ENCODE results near the gene POLR1C. TPM values are rescaled to one million over a fixed set of nuclear protein-coding genes. Genes with fewer than 3 reads are reported as not detected.
"Not testable (repeated sequence)": the region's sequence is repeated elsewhere in the genome, so short reads cannot be mapped to it uniquely, and the experiment has no call there.

Gene POLR1C
- total RNA-seq, 1 experiment from 2014 or later = 84.6 TPM

DNA sequence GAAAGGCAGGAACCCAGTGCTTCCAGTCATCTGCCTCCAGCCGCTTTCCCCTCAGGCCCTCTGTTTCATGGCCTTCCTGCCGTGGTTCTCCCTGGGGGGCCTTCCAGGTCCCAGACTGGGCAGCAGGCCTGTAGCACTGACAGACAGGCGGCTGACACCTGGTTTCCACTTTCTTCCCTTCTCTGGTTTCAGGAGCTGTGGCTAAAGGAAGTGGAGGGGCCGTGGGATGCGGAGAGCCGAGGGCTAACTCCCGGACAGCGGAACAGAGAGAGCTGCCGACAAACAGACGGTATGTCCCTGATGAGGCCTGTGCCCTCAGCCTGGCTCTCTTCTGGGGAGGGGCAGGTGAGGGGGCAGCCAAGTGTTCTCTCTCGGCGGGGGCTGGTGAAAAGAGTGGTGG is 19.2 kb upstream of the POLR1C start:
- H3K9me2 ChIP-seq (ENCODE audit: insufficient read depth) = no peaks in the 10 kb centered on the region
- RAD21 ChIA-PET (ENCODE audit: low non-redundant PET in 1 of 2, low total read pairs in 2 of 2, uncharacterized antibody in 2 of 2, unreplicated experiment in 2 of 2) = no interaction called here
- POLR2A ChIA-PET = no interaction called here
- intact Hi-C loops (cut with micrococcal nuclease) = loop anchor here (5.0 kb wide), 1 partner anchor 595 kb away; no protein-coding TSS in a partner anchor
- CTCF ChIA-PET = no interaction called here
- H3K9ac ChIP-seq (ENCODE audit: low read length) = no peak overlapping the region
- peaks cover 25 to 38% of the 10 kb centered on the region in 2 experiments for H3K4me1 ChIP-seq (ENCODE audit: control insufficient read depth in 1 of 2, insufficient read depth in 2 of 2, low read length in 2 of 2)
- H3K27me3 ChIP-seq (ENCODE audit: insufficient read depth, low read length) = no peaks in the 10 kb centered on the region
- H2AFZ ChIP-seq (ENCODE audit: low read depth, low read length, poor library complexity, severe bottlenecking) = no peak overlapping the region
- peaks cover 5 to 38% of the 10 kb centered on the region in 2 experiments; a peak in 3 of 4 replicates for H3K36me3 ChIP-seq (ENCODE audit: control insufficient read depth in 1 of 2, insufficient read depth in 2 of 2, low read length in 2 of 2)
- TF ChIP-seq YY1 (IDR thresholded peaks at IDR 0.05; ENCODE audit: extremely low read depth, insufficient replicate concordance, low read depth, low read length) (no peak), EGR1 (IDR thresholded peaks at IDR 0.05; ENCODE audit: low read depth) (no peak), EZH2 (IDR thresholded peaks at IDR 0.05) (no peak), EZH2phosphoT487 (IDR thresholded peaks at IDR 0.05; ENCODE audit: borderline replicate concordance) (no peak), CEBPB (IDR thresholded peaks at IDR 0.05; ENCODE audit: low read depth) (no peak), FOSL1 (IDR thresholded peaks at IDR 0.05; ENCODE audit: low read depth) (no peak), ELF1 (IDR thresholded peaks at IDR 0.05; ENCODE audit: borderline replicate concordance, low read depth) (no peak)
- TF ChIP-seq, protein P1, sequence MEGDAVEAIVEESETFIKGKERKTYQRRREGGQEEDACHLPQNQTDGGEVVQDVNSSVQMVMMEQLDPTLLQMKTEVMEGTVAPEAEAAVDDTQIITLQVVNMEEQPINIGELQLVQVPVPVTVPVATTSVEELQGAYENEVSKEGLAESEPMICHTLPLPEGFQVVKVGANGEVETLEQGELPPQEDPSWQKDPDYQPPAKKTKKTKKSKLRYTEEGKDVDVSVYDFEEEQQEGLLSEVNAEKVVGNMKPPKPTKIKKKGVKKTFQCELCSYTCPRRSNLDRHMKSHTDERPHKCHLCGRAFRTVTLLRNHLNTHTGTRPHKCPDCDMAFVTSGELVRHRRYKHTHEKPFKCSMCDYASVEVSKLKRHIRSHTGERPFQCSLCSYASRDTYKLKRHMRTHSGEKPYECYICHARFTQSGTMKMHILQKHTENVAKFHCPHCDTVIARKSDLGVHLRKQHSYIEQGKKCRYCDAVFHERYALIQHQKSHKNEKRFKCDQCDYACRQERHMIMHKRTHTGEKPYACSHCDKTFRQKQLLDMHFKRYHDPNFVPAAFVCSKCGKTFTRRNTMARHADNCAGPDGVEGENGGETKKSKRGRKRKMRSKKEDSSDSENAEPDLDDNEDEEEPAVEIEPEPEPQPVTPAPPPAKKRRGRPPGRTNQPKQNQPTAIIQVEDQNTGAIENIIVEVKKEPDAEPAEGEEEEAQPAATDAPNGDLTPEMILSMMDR (IDR thresholded peaks at IDR 0.05 in 2 of 3, conservative IDR thresholded peaks at IDR 0.05 in 1 of 3; ENCODE audit: borderline replicate concordance in 1 of 3, insufficient read depth in 1 of 3, low read depth in 2 of 3, low read length in 2 of 3) = no peak
- TF ChIP-seq, protein P2, sequence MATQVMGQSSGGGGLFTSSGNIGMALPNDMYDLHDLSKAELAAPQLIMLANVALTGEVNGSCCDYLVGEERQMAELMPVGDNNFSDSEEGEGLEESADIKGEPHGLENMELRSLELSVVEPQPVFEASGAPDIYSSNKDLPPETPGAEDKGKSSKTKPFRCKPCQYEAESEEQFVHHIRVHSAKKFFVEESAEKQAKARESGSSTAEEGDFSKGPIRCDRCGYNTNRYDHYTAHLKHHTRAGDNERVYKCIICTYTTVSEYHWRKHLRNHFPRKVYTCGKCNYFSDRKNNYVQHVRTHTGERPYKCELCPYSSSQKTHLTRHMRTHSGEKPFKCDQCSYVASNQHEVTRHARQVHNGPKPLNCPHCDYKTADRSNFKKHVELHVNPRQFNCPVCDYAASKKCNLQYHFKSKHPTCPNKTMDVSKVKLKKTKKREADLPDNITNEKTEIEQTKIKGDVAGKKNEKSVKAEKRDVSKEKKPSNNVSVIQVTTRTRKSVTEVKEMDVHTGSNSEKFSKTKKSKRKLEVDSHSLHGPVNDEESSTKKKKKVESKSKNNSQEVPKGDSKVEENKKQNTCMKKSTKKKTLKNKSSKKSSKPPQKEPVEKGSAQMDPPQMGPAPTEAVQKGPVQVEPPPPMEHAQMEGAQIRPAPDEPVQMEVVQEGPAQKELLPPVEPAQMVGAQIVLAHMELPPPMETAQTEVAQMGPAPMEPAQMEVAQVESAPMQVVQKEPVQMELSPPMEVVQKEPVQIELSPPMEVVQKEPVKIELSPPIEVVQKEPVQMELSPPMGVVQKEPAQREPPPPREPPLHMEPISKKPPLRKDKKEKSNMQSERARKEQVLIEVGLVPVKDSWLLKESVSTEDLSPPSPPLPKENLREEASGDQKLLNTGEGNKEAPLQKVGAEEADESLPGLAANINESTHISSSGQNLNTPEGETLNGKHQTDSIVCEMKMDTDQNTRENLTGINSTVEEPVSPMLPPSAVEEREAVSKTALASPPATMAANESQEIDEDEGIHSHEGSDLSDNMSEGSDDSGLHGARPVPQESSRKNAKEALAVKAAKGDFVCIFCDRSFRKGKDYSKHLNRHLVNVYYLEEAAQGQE (IDR thresholded peaks at IDR 0.05; ENCODE audit: low read depth) = no peak
- TF ChIP-seq, protein P3, sequence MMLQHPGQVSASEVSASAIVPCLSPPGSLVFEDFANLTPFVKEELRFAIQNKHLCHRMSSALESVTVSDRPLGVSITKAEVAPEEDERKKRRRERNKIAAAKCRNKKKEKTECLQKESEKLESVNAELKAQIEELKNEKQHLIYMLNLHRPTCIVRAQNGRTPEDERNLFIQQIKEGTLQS (IDR thresholded peaks at IDR 0.05) = no peak
- TF ChIP-seq, protein P4, sequence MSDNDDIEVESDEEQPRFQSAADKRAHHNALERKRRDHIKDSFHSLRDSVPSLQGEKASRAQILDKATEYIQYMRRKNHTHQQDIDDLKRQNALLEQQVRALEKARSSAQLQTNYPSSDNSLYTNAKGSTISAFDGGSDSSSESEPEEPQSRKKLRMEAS (IDR thresholded peaks at IDR 0.05) = no peak
- H3K27ac ChIP-seq (ENCODE audit: low read depth, low read length) = no peak overlapping the region; the same call in 1 of the 2 replicates
- BruUV-seq (replicated peaks) = no TSS peak
- H3K4me2 ChIP-seq (ENCODE audit: low read length) = no peak overlapping the region
- peaks cover 39% of the 10 kb centered on the region for H3K79me2 ChIP-seq (ENCODE audit: insufficient read depth, low read length)
- ATAC-seq = no peak
- no peak for DNase-seq (ENCODE audit: low read depth, low spot score)
- H3K4me3 ChIP-seq (replicated peaks in 1 of 2; ENCODE audit: low read depth in 1 of 2, low read length in 2 of 2) = no peak overlapping the region
- no peaks in the 10 kb centered on the region for H4K20me1 ChIP-seq (ENCODE audit: insufficient read depth)
- no peaks in the 10 kb centered on the region for H3K9me3 ChIP-seq (ENCODE audit: control insufficient read depth in 1 of 2, insufficient read depth in 1 of 2, low read depth in 1 of 2, low read length in 2 of 2)

DNA sequence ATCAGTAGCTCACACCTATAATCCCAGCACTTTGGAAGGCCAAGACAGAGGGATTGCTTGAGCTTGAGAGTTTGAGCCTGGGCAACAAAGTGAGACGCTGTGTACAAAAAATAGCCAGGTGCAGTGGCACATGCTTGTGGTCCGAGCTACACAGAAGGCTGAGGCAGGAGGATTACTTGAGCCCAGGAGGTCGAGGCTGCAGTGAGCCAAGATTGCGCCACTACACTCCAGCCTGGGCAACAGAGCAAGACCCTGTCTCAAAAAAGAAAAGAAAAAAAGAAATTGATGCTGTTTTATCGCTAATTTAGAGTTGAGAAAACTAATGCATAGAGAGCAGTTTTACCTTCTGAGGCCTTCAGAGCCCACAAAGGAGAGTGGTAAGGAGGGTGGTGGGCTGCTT is 18.6 kb upstream of the POLR1C start:
- POLR2A ChIA-PET; H3K9me2 ChIP-seq (ENCODE audit: insufficient read depth); DNase-seq (ENCODE audit: low read depth, low spot score); H2AFZ ChIP-seq (ENCODE audit: low read depth, low read length, poor library complexity, severe bottlenecking); BruUV-seq (replicated peaks); CTCF ChIA-PET; H3K27ac ChIP-seq (ENCODE audit: low read depth, low read length); H3K9ac ChIP-seq (ENCODE audit: low read length); RAD21 ChIA-PET (ENCODE audit: low non-redundant PET in 1 of 2, low total read pairs in 2 of 2, uncharacterized antibody in 2 of 2, unreplicated experiment in 2 of 2); H3K4me2 ChIP-seq (ENCODE audit: low read length); ATAC-seq; H3K9me3 ChIP-seq (ENCODE audit: control insufficient read depth in 1 of 2, insufficient read depth in 1 of 2, low read depth in 1 of 2, low read length in 2 of 2); H4K20me1 ChIP-seq (ENCODE audit: insufficient read depth); H3K4me3 ChIP-seq (replicated peaks in 1 of 2; ENCODE audit: low read depth in 1 of 2, low read length in 2 of 2); H3K27me3 ChIP-seq (ENCODE audit: insufficient read depth, low read length): not testable (repeated sequence)
- intact Hi-C loops (cut with micrococcal nuclease) = loop anchor here (5.0 kb wide), 1 partner anchor 596 kb away; no protein-coding TSS in a partner anchor
- Histone ChIP-seq H3K4me1 (ENCODE audit: control insufficient read depth in 1 of 2, insufficient read depth in 2 of 2, low read length in 2 of 2) (peaks cover 25 to 36% of the 10 kb centered on the region in 2 experiments), H3K36me3 (ENCODE audit: control insufficient read depth in 1 of 2, insufficient read depth in 2 of 2, low read length in 2 of 2) (peaks cover 11 to 38% of the 10 kb centered on the region in 2 experiments; a peak in 3 of 4 replicates), H3K79me2 (ENCODE audit: insufficient read depth, low read length) (peaks cover 38% of the 10 kb centered on the region)

Measured in HCT116 (cell line).